H1 (cell line): Measurements from ENCODE around the gene INPP4B. TPM values are rescaled to one million over a fixed set of nuclear protein-coding genes. Genes with fewer than 3 reads are reported as not detected.

Experiments used
- CBX5 ChIP-seq: fragments of 300-800, 300-1000 bp; sonication (generic); IDR thresholded peaks from 2 replicates; pipeline ENCODE4 v1.7.1; 2016; ENCODE audit warnings: antibody characterized with exemption, low read length, low read depth
- CBX8 ChIP-seq: fragments of 300-800, 300-1000 bp; sonication (generic); IDR thresholded peaks from 2 replicates; pipeline ENCODE4 v1.7.1; 2016; ENCODE audit warnings: low read depth, low read length, borderline replicate concordance
- CREB1 ChIP-seq: IDR thresholded peaks from 2 replicates; pipeline ENCODE4 v1.6.1; 2012; ENCODE audit warnings: inconsistent platforms
- EGR1 ChIP-seq: IDR thresholded peaks from 2 replicates; pipeline ENCODE4 v1.6.1; 2011; ENCODE audit warnings: low read depth, low read length, borderline replicate concordance
- NANOG ChIP-seq: IDR thresholded peaks from 2 replicates; pipeline ENCODE4 v1.6.1; 2011; ENCODE audit warnings: low read length, low read depth, mild to moderate bottlenecking, inconsistent platforms; ENCODE audit not compliant: insufficient read depth, poor library complexity, severe bottlenecking
- RFX5 ChIP-seq: IDR thresholded peaks from 2 replicates; pipeline ENCODE4 v1.6.1; 2011; ENCODE audit warnings: low read depth, low read length, improper control_type of control experiment, borderline replicate concordance
- SAP30 ChIP-seq: fragments of 300-600 bp; sonication (generic); IDR thresholded peaks from 2 replicates; pipeline ENCODE4 v1.7.1; 2012; ENCODE audit warnings: low read length, moderate library complexity, mild to moderate bottlenecking, inconsistent platforms; ENCODE audit not compliant: insufficient read depth, insufficient replicate concordance
- TAF1 ChIP-seq: IDR thresholded peaks from 2 replicates; pipeline ENCODE4 v1.6.1; 2011; ENCODE audit warnings: mild to moderate bottlenecking, low read depth, low read length
- polyA plus RNA-seq, 7 experiments: library from polyadenylated mRNA; depleted of rRNA in 3 of 7; stranded (reverse) in 5 of 7; unstranded in 2 of 7; fragments of >200 nt in 5 of 7; fragments of 200-250 nt in 2 of 7; gene quantifications; 1 replicate in 5 of 7; 2 replicates in 1 of 7; 4 replicates in 1 of 7; pipeline versions ENCODE4 v1.2.1 to v1.2.3, GENCODE V29; 2011 to 2013; ENCODE audit warnings: missing spikeins in 2 of 7, mixed read lengths in 2 of 7
- total RNA-seq: library from RNA; stranded (reverse); fragmentation: NEBNext Ultra II Directional; extraction: Animal tissue kit (Norgen Biotek cat#: 25700); gene quantifications from 2 replicates; pipeline ENCODE4 v1.2.1, GENCODE V29; 2021
- TF ChIP-seq, protein P1 (sequence below): IDR thresholded peaks from 2 replicates; pipeline ENCODE4 v1.6.1; 2011; ENCODE audit warnings: low read depth, mild to moderate bottlenecking, low read length; ENCODE audit not compliant: insufficient read depth

The INPP4B gene
- total and polyA plus RNA-seq, 2 of the 8 experiments (the other 6 are each of a cell fraction or from before 2014, with no cell fraction given): 0.11 to 0.54 TPM

DNA sequence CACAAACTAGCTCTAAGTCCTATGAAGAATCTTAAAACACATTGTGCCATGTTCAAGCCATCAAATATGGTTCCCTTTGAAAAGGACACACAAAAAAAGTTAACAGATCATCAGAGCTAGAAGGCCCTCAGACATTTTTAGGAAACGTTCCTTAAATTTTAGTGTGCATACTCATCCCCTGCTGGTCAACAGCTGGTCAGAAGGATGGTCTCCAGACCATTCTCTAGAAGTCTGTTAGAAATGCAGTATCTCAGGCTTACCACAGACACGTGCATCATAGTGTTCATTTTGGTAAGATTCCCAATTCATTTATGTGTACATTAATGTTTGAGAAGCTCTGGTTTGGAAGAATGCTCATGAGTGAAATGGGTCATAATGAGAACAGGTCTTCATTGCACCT is 523.1 kb downstream of the INPP4B start (continued):
- TF ChIP-seq EGR1 (no peak), CBX5 (no peak), RFX5 (no peak), TAF1 (no peak), CREB1 (no peak), SAP30 (no peak), CBX8 (no peak), NANOG (no peak)
- TF ChIP-seq, protein P1, sequence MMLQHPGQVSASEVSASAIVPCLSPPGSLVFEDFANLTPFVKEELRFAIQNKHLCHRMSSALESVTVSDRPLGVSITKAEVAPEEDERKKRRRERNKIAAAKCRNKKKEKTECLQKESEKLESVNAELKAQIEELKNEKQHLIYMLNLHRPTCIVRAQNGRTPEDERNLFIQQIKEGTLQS: no peak
